Natural killer cell (primary cell): Measurements from ENCODE around the gene ERRFI1. TPM values are rescaled to one million over a fixed set of nuclear protein-coding genes. Genes with fewer than 3 reads are reported as not detected.

Experiments
- ATAC-seq, 3 donors: fragments of 150-1000 bp in 2 of 3; fragments of 200-7000 bp in 1 of 3; cut with Tn5 transposase; 1 replicate in 1 of 3; 2 replicates in 2 of 3; pipeline ENCODE4 v1.10.0; 2021; ENCODE audit warnings: mild to moderate bottlenecking in 2 of 3, moderate library complexity in 2 of 3
- DNase-seq, 2 donors: peaks; one replicate each; pipeline versions ENCODE4 v3.0.0 to v3.0.0-alpha.2; 2013 to 2021; ENCODE audit warnings: mixed read lengths in 1 of 2
- H3K27ac ChIP-seq: one replicate; pipeline ENCODE4 v1.5.1; 2013; ENCODE audit warnings: mild to moderate bottlenecking, low read length
- H3K27me3 ChIP-seq: one replicate; pipeline ENCODE4 v1.6.1; 2013; ENCODE audit warnings: low read length; ENCODE audit not compliant: control insufficient read depth, insufficient read depth
- H3K36me3 ChIP-seq: one replicate; pipeline ENCODE4 v1.6.1; 2013; ENCODE audit warnings: low read length; ENCODE audit not compliant: control insufficient read depth, insufficient read depth
- H3K4me1 ChIP-seq: one replicate; pipeline ENCODE4 v1.6.1; 2013; ENCODE audit warnings: low read length; ENCODE audit not compliant: control insufficient read depth, insufficient read depth
- H3K4me3 ChIP-seq: one replicate; pipeline ENCODE4 v1.5.1; 2013; ENCODE audit warnings: low read length
- H3K9me3 ChIP-seq: one replicate; pipeline ENCODE4 v1.6.1; 2013; ENCODE audit warnings: low read length; ENCODE audit not compliant: control insufficient read depth, insufficient read depth
- H3K27ac Mint-ChIP-seq, 2 donors: one replicate each; pipeline ENCODE4 v1.8.0; 2022; ENCODE audit warnings: mild to moderate bottlenecking in 2 of 2, mixed read lengths in 2 of 2, moderate library complexity in 1 of 2
- H3K27me3 Mint-ChIP-seq, 2 donors: one replicate each; pipeline ENCODE4 v1.8.0; 2022; ENCODE audit warnings: low read depth in 2 of 2, mixed read lengths in 2 of 2
- H3K36me3 Mint-ChIP-seq: one replicate; pipeline ENCODE4 v1.8.0; 2022; ENCODE audit warnings: mixed read lengths
- H3K4me1 Mint-ChIP-seq, 2 donors: one replicate each; pipeline ENCODE4 v1.8.0; 2022; ENCODE audit warnings: mixed read lengths in 2 of 2
- H3K4me3 Mint-ChIP-seq: one replicate; pipeline ENCODE4 v1.8.0; 2022; ENCODE audit warnings: mild to moderate bottlenecking, moderate library complexity, mixed read lengths
- H3K9me3 Mint-ChIP-seq, 2 donors: one replicate each; pipeline ENCODE4 v1.8.0; 2022; ENCODE audit warnings: mixed read lengths in 2 of 2
- CTCF ChIP-seq: fragments of 200-600 bp; IDR thresholded peaks from one replicate; pipeline ENCODE4 v1.8.0; 2022; ENCODE audit warnings: antibody characterized with exemption
- WGBS: methylation state at CpG from one replicate; pipeline ENCODE4 v1.1.7; 2013; ENCODE audit warnings: missing lambda C conversion rate; ENCODE audit not compliant: insufficient coverage; 5-methylcytosine and 5-hydroxymethylcytosine counted together
- intact Hi-C: fragments of 100-400 bp; cut with micrococcal nuclease; formaldehyde crosslinking; loops from one replicate; pipeline ENCODE4 v1.14.2; 2022
- total RNA-seq, 4 donors: library from RNA; stranded (reverse); fragments of 120-200 nt in 1 of 4; gene quantifications; one replicate each; pipeline versions ENCODE4 v1.2.3 to v1.2.4, GENCODE V29; 2013 to 2022

The ERRFI1 gene
- total RNA-seq, 3 donors from 2014 or later (not counting 1 experiment from before 2014, with no cell fraction given), result 2.9 to 4.9 (median 4.0) TPM

DNA sequence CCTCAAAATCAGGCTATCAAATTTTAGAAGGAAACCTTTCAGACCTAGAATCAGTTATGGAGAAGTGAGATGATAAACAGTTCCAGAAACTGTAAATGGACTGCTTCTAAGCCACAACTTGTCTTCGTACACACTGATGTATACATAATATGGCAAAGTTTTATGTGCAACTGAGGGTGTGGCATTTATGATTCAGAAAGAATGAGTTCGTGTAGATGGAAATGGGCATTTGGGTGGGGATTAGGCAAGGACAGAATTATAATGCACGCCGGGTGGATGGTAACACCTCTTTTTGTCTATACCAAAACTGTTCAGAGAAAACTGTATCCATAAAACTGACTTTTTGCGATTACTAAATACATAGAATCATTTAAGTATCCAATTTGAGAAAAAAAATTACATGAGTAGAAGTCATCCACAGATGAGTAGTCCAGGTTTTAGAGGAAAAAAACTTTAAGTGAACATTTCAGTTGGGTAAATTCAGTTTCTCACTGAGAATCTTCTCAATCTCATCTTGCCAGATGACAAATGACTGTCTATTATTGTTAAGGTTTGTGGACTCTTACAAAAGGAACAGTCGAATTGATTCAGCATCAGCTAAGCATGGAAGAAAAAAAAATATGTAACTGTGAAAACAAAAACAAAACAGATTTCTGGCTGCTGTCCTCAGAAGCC is 22.5 kb downstream of the ERRFI1 start:
- Histone ChIP-seq H3K27me3 (no peaks in the 10 kb centered on the region), H3K36me3 (no peaks in the 10 kb centered on the region), H3K4me1 (no peaks in the 10 kb centered on the region), H3K9me3 (no peaks in the 10 kb centered on the region), H3K27ac (no peak overlapping the region), H3K4me3 (no peak overlapping the region)
- intact Hi-C loops, result no loop called here
- 87% methylated on average over 5 of the region's 6 CpGs for WGBS
- no peaks in the 10 kb centered on the region for H3K36me3 Mint-ChIP-seq
- H3K27ac Mint-ChIP-seq, result no peak overlapping the region
- H3K4me3 Mint-ChIP-seq, result no peak overlapping the region
- no peaks in the 10 kb centered on the region for H3K27me3 Mint-ChIP-seq
- no peak for TF ChIP-seq CTCF
- H3K9me3 Mint-ChIP-seq, result no peaks in the 10 kb centered on the region
- DNase-seq (no peak), ATAC-seq (no peak)
- H3K4me1 Mint-ChIP-seq, result no peaks in the 10 kb centered on the region

GRCh38 chr1:8002921-8003320 is 23.2 kb downstream of the ERRFI1 start:
- Mint-ChIP-seq H3K9me3 (no peaks in the 10 kb centered on the region), H3K4me1 (no peaks in the 10 kb centered on the region), H3K36me3 (no peaks in the 10 kb centered on the region), H3K4me3 (no peak overlapping the region), H3K27ac (no peak overlapping the region), H3K27me3 (no peaks in the 10 kb centered on the region)
- Histone ChIP-seq H3K36me3 (no peaks in the 10 kb centered on the region), H3K4me1 (no peaks in the 10 kb centered on the region), H3K9me3 (no peaks in the 10 kb centered on the region), H3K27ac (no peak overlapping the region), H3K4me3 (no peak overlapping the region), H3K27me3 (no peaks in the 10 kb centered on the region)
- no peak for ATAC-seq
- WGBS, result 94% methylated on average over 4 of the region's 4 CpGs
- intact Hi-C loops, result no loop called here
- DNase-seq, result no peak
- no peak for TF ChIP-seq CTCF

DNA sequence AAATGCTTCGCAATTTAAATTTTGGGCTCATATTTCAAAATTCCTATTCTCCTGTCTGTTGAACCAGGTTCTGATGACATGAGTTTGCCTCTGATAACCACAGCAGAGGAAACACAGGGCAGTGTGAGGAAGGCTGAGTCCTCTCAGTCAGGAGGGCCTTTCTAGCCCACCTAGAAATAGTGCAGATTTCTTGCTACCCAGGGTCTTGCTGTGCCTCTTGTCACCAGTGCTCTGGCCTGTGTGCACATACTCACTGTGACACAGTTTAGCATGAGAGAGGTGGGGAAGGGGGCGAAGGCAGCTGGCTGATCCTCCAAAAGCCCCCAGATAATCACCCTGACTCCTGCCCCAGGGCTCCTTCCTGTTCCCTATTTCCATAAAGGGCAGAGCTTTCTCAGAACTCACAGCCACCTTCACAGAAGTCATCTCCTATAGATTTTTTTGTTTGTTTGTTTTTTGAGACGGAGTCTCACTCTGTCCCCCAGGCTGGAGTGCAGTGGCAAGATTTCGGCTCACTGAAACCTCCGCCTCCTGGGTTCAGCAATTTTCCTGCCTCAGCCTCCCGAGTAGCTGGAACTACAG is 23.7 kb downstream of the ERRFI1 start:
- no peak for TF ChIP-seq CTCF
- no peaks in the 10 kb centered on the region for H3K4me1 Mint-ChIP-seq
- DNase-seq, result no peak
- H3K9me3 Mint-ChIP-seq, result no peaks in the 10 kb centered on the region
- no peak overlapping the region for H3K4me3 Mint-ChIP-seq
- H3K27ac ChIP-seq, result no peak overlapping the region
- H3K27ac Mint-ChIP-seq, result no peak overlapping the region
- WGBS, result 93% methylated on average over 6 of the region's 6 CpGs
- intact Hi-C loops, result no loop called here
- no peak overlapping the region for H3K4me3 ChIP-seq
- ATAC-seq, result no peak
- no peaks in the 10 kb centered on the region for H3K4me1 ChIP-seq
- H3K36me3 Mint-ChIP-seq, result no peaks in the 10 kb centered on the region
- H3K27me3 Mint-ChIP-seq, result no peaks in the 10 kb centered on the region
- no peaks in the 10 kb centered on the region for H3K36me3 ChIP-seq
- no peaks in the 10 kb centered on the region for H3K9me3 ChIP-seq
- no peaks in the 10 kb centered on the region for H3K27me3 ChIP-seq

- intact Hi-C loops, result no loop called here
- no peaks in the 10 kb centered on the region for H3K36me3 ChIP-seq
- Mint-ChIP-seq H3K9me3 (peaks cover 2% of the 10 kb centered on the region in 2 donors), H3K36me3 (no peaks in the 10 kb centered on the region), H3K27ac (no peak overlapping the region), H3K4me1 (peaks cover 0 to 4% of the 10 kb centered on the region in 2 donors), H3K4me3 (no peak overlapping the region), H3K27me3 (no peaks in the 10 kb centered on the region)
- DNase-seq (no peak), ATAC-seq (no peak)
- peaks cover under 1% of the 10 kb centered on the region for H3K9me3 ChIP-seq
- no peak overlapping the region for H3K4me3 ChIP-seq
- TF ChIP-seq CTCF, result no peak
- H3K4me1 ChIP-seq, result no peaks in the 10 kb centered on the region
- no peak overlapping the region for H3K27ac ChIP-seq
- H3K27me3 ChIP-seq, result no peaks in the 10 kb centered on the region
- 100% methylated on average over 2 of the region's 5 CpGs for WGBS
Observed at GRCh38 chr1:7995437-7995836, 30.7 kb downstream of the ERRFI1 start.
